GM13976 (cell line): ENCODE measurements around the gene ZNF559.

Source experiments
- DNase-seq: peaks from one replicate; pipeline ENCODE4 v3.0.0; 2012; ENCODE audit warnings: low spot score
- CTCF ChIP-seq: IDR thresholded peaks from 2 replicates; pipeline ENCODE4 v1.5.1; 2012; ENCODE audit warnings: borderline replicate concordance, mild to moderate bottlenecking; ENCODE audit not compliant: insufficient read depth; ENCODE audit errors: extremely low read depth, missing control alignments, control extremely low read depth
- in situ Hi-C: fragments of 300-500 bp; cut with MboI; formaldehyde crosslinking; loops from one replicate; pipeline ENCODE4 v1.12.0; 2022; ENCODE audit warnings: low sequenced_read_pairs, mixed read lengths, inconsistent platforms; ENCODE audit not compliant: unreplicated experiment

ZNF559 gene

GRCh38 chr19:9323557-9323918, 441 bp upstream of the ZNF559 start:
- DNase-seq: peak; percentile 50
- TF ChIP-seq CTCF: no peak
- in situ Hi-C loops: no loop called here

GRCh38 chr19:9324584-9324962, 594 bp downstream of the ZNF559 start:
- DNase-seq: no peak
- no peak for TF ChIP-seq CTCF
- in situ Hi-C loops: no loop called here

DNA sequence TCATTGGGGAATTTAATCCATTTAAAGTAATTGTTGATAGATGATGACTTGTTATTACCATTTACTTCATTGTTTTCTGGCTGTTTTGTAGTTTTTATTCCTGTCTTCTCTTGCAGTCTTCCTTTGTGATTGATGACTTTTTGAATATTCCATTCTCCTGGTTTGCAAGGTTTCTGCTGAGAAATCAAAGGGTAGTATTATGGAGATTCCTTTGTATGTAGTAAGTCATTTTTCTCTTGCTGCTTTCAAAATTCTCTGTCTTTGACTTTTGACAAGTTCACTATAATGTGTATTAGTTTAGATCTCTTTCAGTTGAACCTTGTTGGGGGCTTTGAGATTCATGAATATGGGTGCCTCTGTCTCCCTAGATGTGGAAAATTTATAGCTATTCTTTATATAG, 6.0 kb downstream of the ZNF559 start:
- no peak for TF ChIP-seq CTCF
- no peak for DNase-seq
- in situ Hi-C loops: no loop called here

GRCh38 chr19:9342610-9343304, 18.8 kb downstream of the ZNF559 start:
- in situ Hi-C loops: no loop called here
- no peak for DNase-seq
- TF ChIP-seq CTCF: no peak

DNA sequence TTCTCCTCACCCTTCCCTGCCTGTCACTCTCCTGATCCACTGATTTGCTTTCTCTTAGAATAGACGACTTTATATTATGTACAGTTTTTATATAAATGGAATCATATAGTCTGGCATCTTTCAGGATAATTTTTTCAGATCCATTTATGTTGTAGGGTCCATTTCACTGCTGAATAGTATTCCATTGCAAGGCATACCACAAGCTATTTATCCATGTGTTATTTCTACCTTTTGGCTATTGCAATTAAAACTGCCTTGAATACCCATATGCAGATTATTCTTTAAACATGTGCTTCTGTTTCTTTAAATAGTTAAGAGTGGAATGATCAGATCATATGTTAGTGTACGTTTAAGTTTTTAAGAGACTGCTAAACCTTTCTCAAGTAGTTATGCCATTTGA, 21.0 kb downstream of the ZNF559 start:
- in situ Hi-C loops: no loop called here
- DNase-seq: no peak
- TF ChIP-seq CTCF: no peak

DNA sequence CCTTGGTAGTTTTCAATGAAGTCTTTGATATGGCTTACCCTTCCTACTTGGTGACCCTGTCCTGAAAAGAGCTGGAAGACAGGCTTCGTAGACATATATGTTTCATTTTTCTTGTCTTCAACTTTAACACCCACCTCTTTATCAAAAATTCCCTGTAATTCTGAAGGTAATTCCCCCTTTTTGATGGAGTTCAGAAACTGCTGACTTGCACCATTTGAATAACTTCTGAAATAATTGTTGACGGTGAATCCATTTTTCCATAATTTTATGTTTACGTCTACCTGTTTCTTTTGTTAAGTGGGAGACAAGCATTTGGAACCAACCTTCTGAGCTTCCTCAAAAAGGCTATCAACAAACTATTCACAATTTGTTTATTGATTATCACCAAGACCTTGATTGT, 24.3 kb downstream of the ZNF559 start:
- no peak for TF ChIP-seq CTCF
- no peak for DNase-seq

More for the DNA sequence above, 24.3 kb downstream of the ZNF559 start:
- in situ Hi-C loops: no loop called here
